GM12878 (cell line): ENCODE measurements around the gene GET3. TPM values are rescaled to one million over a fixed set of nuclear protein-coding genes. Genes with fewer than 3 reads are reported as not detected.

Source experiments
- ATAC-seq: fragments of 200-7000 bp; cut with Tn5 transposase; 3 replicates; pipeline ENCODE4 v1.9.1; 2020; ENCODE audit warnings: mild to moderate bottlenecking, moderate library complexity
- BruUV-seq: library from RNA; stranded (reverse); fragments of 400-500 nt; replicated peaks from 2 replicates; lab custom pipeline; 2021; lab: Mats Ljungman, UMichigan
- CTCF ChIA-PET: fragments of 300-600 bp; sonication (Branson Sonifier 250); formaldehyde crosslinking; extraction: SDS; loops from one replicate; lab custom pipeline; 2021; ENCODE audit warnings: inconsistent platforms; lab: Yijun Ruan, JAX
- POLR2A ChIA-PET: fragments of 350-600 bp; formaldehyde crosslinking; extraction: SDS; loops from one replicate; lab custom pipeline; 2021; ENCODE audit warnings: inconsistent platforms; lab: Charles Lee
- RAD21 ChIA-PET: fragments of 300-600 bp; sonication (Branson Sonifier 250); formaldehyde crosslinking; loops from one replicate; lab custom pipeline; 2023; ENCODE audit warnings: antibody characterized with exemption; ENCODE audit not compliant: unreplicated experiment; lab: Charles Lee
- SMC1A ChIA-PET: fragments of 300-600 bp; sonication (Branson Sonifier 250); formaldehyde crosslinking; loops from one replicate; lab custom pipeline; 2023; ENCODE audit not compliant: unreplicated experiment, uncharacterized antibody; lab: Charles Lee
- DNase-seq: peaks from one replicate; pipeline ENCODE4 v3.0.0-alpha.2; 2011; ENCODE audit warnings: low read depth, low spot score
- FAIRE-seq: peaks from 3 replicates; lab custom pipeline; 2011; peaks lifted over from hg19 to GRCh38; lab: Jason Lieb, UNC
- H2AFZ ChIP-seq: 2 replicates; pipeline ENCODE4 v1.6.0; 2011; ENCODE audit warnings: low read depth, low read length, control low read depth; ENCODE audit not compliant: control insufficient read depth
- H3K27ac ChIP-seq: 2 replicates; pipeline ENCODE4 v1.5.1; 2011; ENCODE audit warnings: control low read depth; ENCODE audit not compliant: control insufficient read depth, insufficient read depth
- H3K27me3 ChIP-seq, 2 experiments: replicated peaks in 1 of 2; 2 replicates each; pipeline versions ENCODE4 v1.6.0 to v1.6.1; 2011; ENCODE audit warnings: low read length in 1 of 2; ENCODE audit not compliant: control insufficient read depth in 2 of 2, insufficient read depth in 2 of 2
- H3K36me3 ChIP-seq, 2 experiments: 2 replicates each; pipeline ENCODE4 v1.5.1; 2011; ENCODE audit warnings: low read length in 1 of 2; ENCODE audit not compliant: control insufficient read depth in 2 of 2, insufficient read depth in 2 of 2
- H3K4me1 ChIP-seq: 2 replicates; pipeline ENCODE4 v1.6.1; 2011; ENCODE audit warnings: mild to moderate bottlenecking, low read length, moderate library complexity, mixed read lengths; ENCODE audit not compliant: control insufficient read depth, insufficient read depth
- H3K4me2 ChIP-seq: 2 replicates; pipeline ENCODE4 v1.6.0; 2011; ENCODE audit warnings: control low read depth; ENCODE audit not compliant: control insufficient read depth, insufficient read depth
- H3K4me3 ChIP-seq: fragments of 200-600 bp; sonication (generic); 2 replicates; pipeline ENCODE4 v1.5.1; 2016
- H3K79me2 ChIP-seq: 2 replicates; pipeline ENCODE4 v1.6.0; 2011; ENCODE audit warnings: low read length; ENCODE audit not compliant: control insufficient read depth, insufficient read depth
- H3K9ac ChIP-seq: 2 replicates; pipeline ENCODE4 v1.8.0; 2011; ENCODE audit warnings: low read length, control low read depth, mixed read lengths; ENCODE audit not compliant: control insufficient read depth, insufficient read depth
- H3K9me3 ChIP-seq: replicated peaks from 3 replicates; pipeline ENCODE4 v1.5.1; 2011; ENCODE audit warnings: mild to moderate bottlenecking, low read length; ENCODE audit not compliant: control insufficient read depth, insufficient read depth
- H4K20me1 ChIP-seq: 2 replicates; pipeline ENCODE4 v1.6.0; 2011; ENCODE audit not compliant: control insufficient read depth, insufficient read depth
- BMI1 ChIP-seq: fragments of 450-650 bp; IDR thresholded peaks from 2 replicates; pipeline ENCODE4 v1.6.1; 2016; ENCODE audit warnings: mild to moderate bottlenecking, moderate library complexity, borderline replicate concordance
- CHD4 ChIP-seq: fragments of 200-600 bp; sonication (generic); IDR thresholded peaks from 2 replicates; pipeline ENCODE4 v1.6.1; 2016; ENCODE audit warnings: mild to moderate bottlenecking
- HDGF ChIP-seq: fragments of 450-650 bp; IDR thresholded peaks from 2 replicates; pipeline ENCODE4 v1.6.1; 2016; ENCODE audit warnings: antibody characterized with exemption
- KAT2A ChIP-seq: conservative IDR thresholded peaks from 2 replicates; pipeline ENCODE4 v1.6.1; 2011; ENCODE audit warnings: low read depth, low read length; ENCODE audit not compliant: control insufficient read depth
- MEF2B ChIP-seq: fragments of 450-650 bp; IDR thresholded peaks from 2 replicates; pipeline ENCODE4 v1.6.1; 2018; ENCODE audit warnings: mild to moderate bottlenecking, moderate library complexity; ENCODE audit not compliant: partially characterized antibody, poor library complexity, severe bottlenecking
- NR2C2 ChIP-seq: IDR thresholded peaks from 2 replicates; pipeline ENCODE4 v1.6.1; 2011; ENCODE audit warnings: borderline replicate concordance, low read depth; ENCODE audit not compliant: control insufficient read depth, insufficient read length
- POU2F2 ChIP-seq: IDR thresholded peaks from 3 replicates; pipeline ENCODE4 v1.6.1; 2011; ENCODE audit warnings: low read depth, mild to moderate bottlenecking, low read length, borderline replicate concordance
- RB1 ChIP-seq: fragments of 450-650 bp; formaldehyde crosslinking; IDR thresholded peaks from 2 replicates; pipeline ENCODE4 v1.6.1; 2017; ENCODE audit warnings: mild to moderate bottlenecking, borderline replicate concordance
- SMAD1 ChIP-seq: fragments of 450-650 bp; IDR thresholded peaks from 2 replicates; pipeline ENCODE4 v1.6.1; 2018; ENCODE audit warnings: mild to moderate bottlenecking, low read depth; ENCODE audit not compliant: partially characterized antibody
- SPI1 ChIP-seq: IDR thresholded peaks from 2 replicates; pipeline ENCODE4 v1.6.1; 2011; ENCODE audit warnings: low read depth, mild to moderate bottlenecking, low read length, moderate library complexity, borderline replicate concordance; ENCODE audit not compliant: insufficient read depth
- SUPT20H ChIP-seq: IDR thresholded peaks from 2 replicates; pipeline ENCODE4 v1.6.1; 2011; ENCODE audit warnings: low read depth, mild to moderate bottlenecking, low read length, moderate library complexity, borderline replicate concordance; ENCODE audit not compliant: control insufficient read depth
- ZNF384 ChIP-seq: IDR thresholded peaks from 2 replicates; pipeline ENCODE4 v1.6.1; 2012; ENCODE audit warnings: low read depth, mild to moderate bottlenecking, low read length, improper control_type of control experiment, borderline replicate concordance
- WGBS: methylation state at CpG from one replicate; pipeline ENCODE4 v1.1.6; 2016; ENCODE audit warnings: low lambda C conversion rate; ENCODE audit not compliant: insufficient replicate concordance, insufficient coverage; ENCODE audit errors: missing lambda C conversion rate; 5-methylcytosine and 5-hydroxymethylcytosine counted together
- in situ Hi-C: fragments of 300-500 bp; cut with MboI; formaldehyde crosslinking; loops from 9 replicates; pipeline ENCODE4 v1.14.3; 2018; ENCODE audit warnings: mixed read lengths
- intact Hi-C: fragments of 100-400 bp; cut with micrococcal nuclease; formaldehyde crosslinking; loops from one replicate; pipeline ENCODE4 v1.14.2; 2022; ENCODE audit not compliant: unreplicated experiment
- polyA plus RNA-seq, 11 experiments: library from polyadenylated mRNA; depleted of rRNA in 4 of 11; unstranded in 6 of 11; stranded (reverse) in 5 of 11; fragments of >200 nt; fragmentation: Nextera tagmentation in 4 of 11; fragmentation: Illumina TruSeq in 1 of 11; extraction: Ambion mirVana in 4 of 11; extraction: Trizol in 1 of 11; gene quantifications; 1 replicate in 1 of 11; 2 replicates in 10 of 11; pipeline versions ENCODE4 v1.2.1 to v1.2.3, GENCODE V29; 2011 to 2016; ENCODE audit warnings: inconsistent platforms in 2 of 11, missing spikeins in 2 of 11, low read depth in 1 of 11
- total RNA-seq, 4 experiments: library from RNA; depleted of rRNA in 3 of 4; stranded (reverse); fragments of >200 nt in 3 of 4; fragmentation: Illumina TruSeq in 1 of 4; extraction: Trizol in 1 of 4; gene quantifications; 2 replicates each; pipeline versions ENCODE4 v1.2.1 to v1.2.3, GENCODE V29; 2013 to 2021
- TF ChIP-seq, protein P1 (sequence below): IDR thresholded peaks from 2 replicates; pipeline ENCODE4 v1.6.1; 2012; ENCODE audit warnings: low read depth, low read length, improper control_type of control experiment

GET3 gene
- total and polyA plus RNA-seq, 10 of the 15 experiments (the other 5 are each of a cell fraction or from before 2014, with no cell fraction given): 14.5 to 144 (median 97.2) TPM

- FAIRE-seq: no peak
- intact Hi-C loops: loop anchor here (5.0 kb wide), 1 partner anchor 192 kb away; no protein-coding TSS in a partner anchor
- Histone ChIP-seq H3K9me3 (no peaks in the 10 kb centered on the region), H3K4me3 (no peak overlapping the region), H4K20me1 (no peaks in the 10 kb centered on the region), H3K36me3 (no peaks in the 10 kb centered on the region), H3K4me2 (no peak overlapping the region), H2AFZ (no peak overlapping the region), H3K27me3 (peaks cover 0 to 2% of the 10 kb centered on the region in 2 experiments; a peak in 1 of 4 replicates), H3K4me1 (no peaks in the 10 kb centered on the region), H3K9ac (no peak overlapping the region), H3K27ac (no peak overlapping the region), H3K79me2 (no peaks in the 10 kb centered on the region)
- in situ Hi-C loops: no loop called here
- no peak for DNase-seq
- WGBS: 81% methylated on average over 49 of the region's 50 CpGs
- no TSS peak for BruUV-seq
- no peak for TF ChIP-seq RB1
- TF ChIP-seq HDGF: no peak
- TF ChIP-seq NR2C2: no peak
- TF ChIP-seq SMAD1: no peak
- no peak for TF ChIP-seq MEF2B
- TF ChIP-seq, protein P1, sequence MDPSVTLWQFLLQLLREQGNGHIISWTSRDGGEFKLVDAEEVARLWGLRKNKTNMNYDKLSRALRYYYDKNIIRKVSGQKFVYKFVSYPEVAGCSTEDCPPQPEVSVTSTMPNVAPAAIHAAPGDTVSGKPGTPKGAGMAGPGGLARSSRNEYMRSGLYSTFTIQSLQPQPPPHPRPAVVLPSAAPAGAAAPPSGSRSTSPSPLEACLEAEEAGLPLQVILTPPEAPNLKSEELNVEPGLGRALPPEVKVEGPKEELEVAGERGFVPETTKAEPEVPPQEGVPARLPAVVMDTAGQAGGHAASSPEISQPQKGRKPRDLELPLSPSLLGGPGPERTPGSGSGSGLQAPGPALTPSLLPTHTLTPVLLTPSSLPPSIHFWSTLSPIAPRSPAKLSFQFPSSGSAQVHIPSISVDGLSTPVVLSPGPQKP: no peak
- TF ChIP-seq ZNF384: no peak
- no peak for TF ChIP-seq KAT2A
- TF ChIP-seq CHD4: no peak
- TF ChIP-seq SUPT20H: no peak
- TF ChIP-seq SPI1: no peak
- no peak for TF ChIP-seq POU2F2
- no peak for TF ChIP-seq BMI1
- CTCF ChIA-PET: interaction anchor here (1.8 to 17.0 kb wide), 4 partner anchors 12 to 93 kb away, joined by 5 to 426 read pairs (median 125); partner anchors contain the start of genes JUNB, PRDX2 and THSD8
- RAD21 ChIA-PET: interaction anchor here (0.9 to 1.6 kb wide), 2 partner anchors 10 to 46 kb away, joined by 3 read pairs; no protein-coding TSS in a partner anchor
- no peak for ATAC-seq
- SMC1A ChIA-PET: interaction anchor here (0.6 kb wide), 1 partner anchor 28 kb away, joined by 3 read pairs; no protein-coding TSS in a partner anchor
- POLR2A ChIA-PET: interaction anchor here (0.9 kb wide), 1 partner anchor 39 kb away, joined by 3 read pairs; no protein-coding TSS in a partner anchor
Measured at GRCh38 chr19:12754465-12755196, 17.3 kb downstream of the GET3 start.
